ENCODE data around the gene LRRFIP2. TPM values are rescaled to one million over a fixed set of nuclear protein-coding genes. Genes with fewer than 3 reads are reported as not detected.

The LRRFIP2 gene
- total and polyA plus RNA-seq, 12 donors = 34.2 to 161 (median 46.2) TPM

GRCh38 chr3:37143821-37144220, 30.6 kb downstream of the LRRFIP2 start:
- TF ChIP-seq CTCF (IDR thresholded peaks at IDR 0.05) (no peak), POLR2A (IDR thresholded peaks at IDR 0.05) (no peak)
- DNase-seq = no peak
- WGBS, 4 donors = 90 to 97% (median 95%) methylated on average over 8 to 9 of the region's 9 CpGs
- Histone ChIP-seq H3K4me1 (replicated peaks in 1 of 2) (peaks cover 5 to 33% of the 10 kb centered on the region in 2 donors), H3K27ac (no peak overlapping the region), H3K27me3 (no peaks in the 10 kb centered on the region), H3K4me3 (no peak overlapping the region), H3K9me3 (replicated peaks in 1 of 3) (no peaks in the 10 kb centered on the region), H3K36me3 (replicated peaks in 1 of 2) (peaks cover 0 to 4% of the 10 kb centered on the region in 2 donors)
- intact Hi-C loops (cut with DNase I) = no loop called here

- WGBS, 4 donors = 87 to 92% (median 90%) methylated on average over 3 of the region's 3 CpGs
- Histone ChIP-seq H3K36me3 (replicated peaks in 1 of 2) (no peaks in the 10 kb centered on the region), H3K4me1 (replicated peaks in 1 of 2) (peaks cover 5 to 26% of the 10 kb centered on the region in 2 donors), H3K27me3 (no peaks in the 10 kb centered on the region), H3K9me3 (replicated peaks in 1 of 3) (no peaks in the 10 kb centered on the region), H3K4me3 (no peak overlapping the region), H3K27ac (no peak overlapping the region)
- no peak for TF ChIP-seq CTCF (IDR thresholded peaks at IDR 0.05)
- DNase-seq = no peak
- intact Hi-C loops (cut with DNase I) = no loop called here
Observed at GRCh38 chr3:37141676-37142075, 32.7 kb downstream of the LRRFIP2 start.

- H3K27me3 ChIP-seq = no peaks in the 10 kb centered on the region
- no peak overlapping the region for H3K4me3 ChIP-seq
- WGBS, 4 donors = 96 to 98% (median 97%) methylated on average over 3 of the region's 3 CpGs
- intact Hi-C loops (cut with DNase I) = no loop called here
- H3K27ac ChIP-seq = no peak overlapping the region
- no peak for TF ChIP-seq POLR2A (IDR thresholded peaks at IDR 0.05)
- no peak for TF ChIP-seq CTCF (IDR thresholded peaks at IDR 0.05)
- peaks cover 3 to 24% of the 10 kb centered on the region in 2 donors for H3K4me1 ChIP-seq (replicated peaks in 1 of 2)
- H3K36me3 ChIP-seq (replicated peaks in 1 of 2) = no peaks in the 10 kb centered on the region
- H3K9me3 ChIP-seq (replicated peaks in 1 of 3) = no peaks in the 10 kb centered on the region
- DNase-seq = no peak
Observed at GRCh38 chr3:37140899-37141541, 33.4 kb downstream of the LRRFIP2 start.

- Histone ChIP-seq H3K27me3 (no peaks in the 10 kb centered on the region), H3K9me3 (replicated peaks in 1 of 3) (no peaks in the 10 kb centered on the region), H3K4me1 (replicated peaks in 1 of 2) (peaks cover 0 to 10% of the 10 kb centered on the region in 2 donors), H3K36me3 (replicated peaks in 1 of 2) (no peaks in the 10 kb centered on the region), H3K27ac (no peak overlapping the region), H3K4me3 (no peak overlapping the region)
- no peak for DNase-seq
- TF ChIP-seq POLR2A (IDR thresholded peaks at IDR 0.05) (no peak), CTCF (IDR thresholded peaks at IDR 0.05) (no peak)
- WGBS, 4 donors = 93 to 100% (median 95%) methylated on average over 1 of the region's 1 CpG
- intact Hi-C loops (cut with DNase I) = no loop called here
Observed at GRCh38 chr3:37139567-37140052, 34.8 kb downstream of the LRRFIP2 start.
